Activated T-cell treated with anti-CD3 and anti-CD28 coated beads, Interleukin-2, amount 50 U/mL, for 24 hours (primary cell): ENCODE results near the gene WNK3.

Experiments
- DNase-seq: peaks from one replicate; pipeline ENCODE4 v3.0.0-alpha.2; 2020
- H3K27ac Mint-ChIP-seq: 2 replicates; pipeline ENCODE4 v1.8.0; 2020; ENCODE audit warnings: mild to moderate bottlenecking, mixed read lengths
- H3K27me3 Mint-ChIP-seq: 2 replicates; pipeline ENCODE4 v1.8.0; 2020; ENCODE audit warnings: mixed read lengths
- H3K36me3 Mint-ChIP-seq: 2 replicates; pipeline ENCODE4 v1.8.0; 2020; ENCODE audit warnings: low read depth, mixed read lengths
- H3K4me1 Mint-ChIP-seq: 2 replicates; pipeline ENCODE4 v1.8.0; 2020; ENCODE audit warnings: low read depth, mixed read lengths
- H3K4me3 Mint-ChIP-seq: 2 replicates; pipeline ENCODE4 v1.8.0; 2020; ENCODE audit warnings: mild to moderate bottlenecking, moderate library complexity, mixed read lengths
- H3K9me3 Mint-ChIP-seq: 2 replicates; pipeline ENCODE4 v1.8.0; 2020; ENCODE audit warnings: mixed read lengths

WNK3 gene

GRCh38 chrX:54171091-54171490, 186.8 kb downstream of the WNK3 start:
- no peak for DNase-seq
- H3K9me3 Mint-ChIP-seq = no peaks in the 10 kb centered on the region
- H3K4me1 Mint-ChIP-seq = peaks cover 9% of the 10 kb centered on the region
- peaks cover 26% of the 10 kb centered on the region for H3K36me3 Mint-ChIP-seq
- H3K27ac Mint-ChIP-seq = no peak overlapping the region
- peaks cover 20% of the 10 kb centered on the region for H3K27me3 Mint-ChIP-seq
- H3K4me3 Mint-ChIP-seq = no peak overlapping the region

GRCh38 chrX:54166915-54167314, 190.9 kb downstream of the WNK3 start:
- H3K4me1 Mint-ChIP-seq = peaks cover 3% of the 10 kb centered on the region
- H3K27me3 Mint-ChIP-seq = peaks cover 14% of the 10 kb centered on the region
- no peaks in the 10 kb centered on the region for H3K9me3 Mint-ChIP-seq
- no peak overlapping the region for H3K4me3 Mint-ChIP-seq
- H3K27ac Mint-ChIP-seq = no peak overlapping the region
- DNase-seq = no peak
- no peaks in the 10 kb centered on the region for H3K36me3 Mint-ChIP-seq

- Mint-ChIP-seq H3K36me3 (peaks cover 13% of the 10 kb centered on the region), H3K4me1 (no peaks in the 10 kb centered on the region), H3K4me3 (no peak overlapping the region), H3K27ac (no peak overlapping the region), H3K9me3 (no peaks in the 10 kb centered on the region), H3K27me3 (peaks cover 6% of the 10 kb centered on the region)
- DNase-seq = no peak
Observed at GRCh38 chrX:54157561-54157960, 200.3 kb downstream of the WNK3 start.
